Left colon (tissue), 2 donors: ENCODE data around the gene C1GALT1. TPM values are rescaled to one million over a fixed set of nuclear protein-coding genes. Genes with fewer than 3 reads are reported as not detected.

Experiments
- ATAC-seq: fragments of 200-7000 bp; cut with Tn5 transposase; one replicate; pipeline ENCODE4 v1.9.1; 2020; ENCODE audit warnings: mild to moderate bottlenecking, moderate library complexity
- DNase-seq, 2 donors: peaks; one replicate each; pipeline ENCODE4 v3.0.0-alpha.2; 2020
- intact Hi-C, 2 donors: fragments of 100-400 bp; cut with DNase I in 1 of 2; cut with micrococcal nuclease in 1 of 2; formaldehyde crosslinking; loops; one replicate each; pipeline versions ENCODE4 v1.11.2 to v1.14.0; 2022; cut with DNase I, micrococcal nuclease
- total RNA-seq, 2 donors: library from RNA; stranded (reverse); fragmentation: NEBNext Ultra II Directional; extraction: Animal tissue kit (Norgen Biotek cat#: 25700); gene quantifications; one replicate each; pipeline ENCODE4 v1.2.1, GENCODE V29; 2021
- donor health status: DM: no; HTN: no; CAD: no.
- donor health status: DM: yes; HTN: yes; CAD: no.

Gene C1GALT1
- total RNA-seq, 2 donors from 2014 or later = 30.6 to 35.8 TPM

DNA sequence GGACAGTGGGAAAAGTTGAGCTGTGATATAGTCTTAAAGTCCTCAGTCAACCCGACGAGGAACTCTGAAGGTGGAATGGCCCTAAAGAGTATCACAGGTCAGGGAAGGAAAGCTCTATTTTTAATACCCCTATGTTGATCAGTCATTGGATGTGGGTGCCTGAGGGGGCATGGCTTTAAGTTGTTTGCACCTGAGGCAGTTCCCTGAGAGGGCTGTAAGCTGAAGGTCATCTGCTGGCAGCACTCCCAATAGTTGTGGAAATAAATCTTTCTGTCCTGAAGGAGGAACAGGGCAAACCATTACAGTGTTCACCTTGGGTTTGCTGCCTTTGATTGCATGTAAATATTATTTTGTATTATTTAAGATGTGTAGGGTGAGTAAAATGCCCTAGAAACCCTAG lies 17.8 kb upstream of the C1GALT1 start:
- DNase-seq (peak in 1 of 2 donors; percentile 14), ATAC-seq (peak; percentile 68)
- intact Hi-C loops = no loop called here

DNA sequence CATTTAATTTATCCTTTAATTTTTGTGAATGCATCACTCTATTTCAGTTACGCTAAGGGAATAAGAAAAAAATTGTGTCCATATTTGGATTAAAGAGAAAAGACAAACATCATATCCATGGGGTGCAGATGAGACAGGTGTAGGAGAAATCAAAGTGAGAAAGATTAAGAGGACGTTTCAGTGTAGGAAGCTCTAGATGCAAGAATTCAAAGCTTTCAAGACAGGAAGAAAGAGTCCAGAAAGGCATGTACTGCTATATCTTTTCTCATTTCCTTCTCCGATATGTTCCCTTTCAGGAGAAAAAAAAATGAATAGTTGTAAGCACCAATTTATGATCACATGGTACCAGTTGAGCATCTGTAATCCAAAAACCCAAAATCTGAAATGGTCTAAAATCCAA lies 17.0 kb upstream of the C1GALT1 start:
- no peak for ATAC-seq
- intact Hi-C loops = no loop called here
- DNase-seq = no peak

DNA sequence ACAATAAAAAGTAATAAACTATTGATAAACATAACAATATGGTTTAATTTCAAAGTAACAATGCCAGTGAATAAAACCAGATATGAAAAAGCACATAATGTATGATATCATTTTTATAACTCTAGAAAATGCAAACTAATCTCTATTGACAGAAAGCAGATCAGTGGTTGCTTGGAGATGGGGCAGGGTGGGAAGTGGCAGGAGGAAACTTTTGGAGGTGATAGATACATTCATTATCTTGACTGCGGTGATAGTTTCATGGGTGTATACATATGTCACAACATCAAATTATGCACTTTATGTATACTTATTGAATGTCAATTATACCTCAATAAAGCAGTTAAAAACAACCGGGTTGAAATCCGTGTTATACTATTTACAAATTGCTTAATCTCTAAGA lies 16.0 kb upstream of the C1GALT1 start:
- intact Hi-C loops = no loop called here
- no peak for DNase-seq
- ATAC-seq = peak; percentile 37

DNA sequence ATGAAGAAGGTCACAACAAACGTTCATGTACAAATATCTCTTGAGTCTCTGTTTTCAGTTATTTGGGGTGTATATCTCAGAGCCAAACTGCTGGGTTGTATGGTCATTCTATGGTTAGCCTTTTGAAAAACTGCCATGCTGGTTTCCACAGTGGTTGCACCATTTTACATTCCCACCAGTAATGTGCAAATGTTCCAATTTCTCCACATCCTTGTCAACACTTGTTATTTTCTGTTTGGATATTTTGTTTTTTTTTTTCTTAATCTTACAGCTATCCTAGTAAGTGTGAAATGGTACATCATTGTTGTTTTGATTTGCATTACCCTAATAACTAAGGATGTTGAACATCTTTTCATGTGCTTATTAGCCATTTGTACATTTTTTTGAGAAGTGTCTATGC lies 13.0 kb upstream of the C1GALT1 start:
- ATAC-seq (no peak), DNase-seq (no peak)
- intact Hi-C loops = no loop called here

DNA sequence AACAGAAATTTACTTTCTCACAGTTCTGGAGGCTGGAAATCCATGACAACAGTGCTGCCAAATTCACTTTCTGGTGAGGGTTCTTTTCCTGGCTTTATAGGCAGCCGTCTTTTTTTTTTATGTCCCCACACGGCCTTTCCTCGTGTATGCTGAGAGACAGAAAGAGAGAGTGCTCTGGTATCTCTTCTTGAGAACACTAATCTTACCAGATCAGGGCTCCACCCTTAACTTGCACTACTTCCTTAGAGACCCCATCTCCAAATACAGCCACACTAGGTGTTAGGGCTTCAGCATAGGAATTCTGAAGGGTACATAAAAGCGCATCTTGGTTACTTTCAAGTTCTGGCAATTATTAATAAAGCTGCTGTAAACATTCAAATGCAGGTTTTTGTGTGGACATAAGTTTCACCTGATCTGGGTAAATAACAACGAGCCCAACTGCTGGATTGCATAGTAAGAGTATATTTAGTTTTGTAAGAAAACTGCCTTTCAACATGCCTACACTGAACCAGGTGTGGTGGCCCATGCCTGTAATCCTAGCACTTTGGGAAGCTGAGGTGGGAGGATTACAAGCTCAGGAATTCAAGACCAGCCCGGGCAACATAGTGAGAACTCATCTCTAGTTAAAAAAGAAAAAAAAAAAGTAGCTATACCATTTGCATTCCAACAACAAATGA lies 8.2 kb upstream of the C1GALT1 start:
- DNase-seq (no peak), ATAC-seq (no peak)
- intact Hi-C loops = no loop called here

DNA sequence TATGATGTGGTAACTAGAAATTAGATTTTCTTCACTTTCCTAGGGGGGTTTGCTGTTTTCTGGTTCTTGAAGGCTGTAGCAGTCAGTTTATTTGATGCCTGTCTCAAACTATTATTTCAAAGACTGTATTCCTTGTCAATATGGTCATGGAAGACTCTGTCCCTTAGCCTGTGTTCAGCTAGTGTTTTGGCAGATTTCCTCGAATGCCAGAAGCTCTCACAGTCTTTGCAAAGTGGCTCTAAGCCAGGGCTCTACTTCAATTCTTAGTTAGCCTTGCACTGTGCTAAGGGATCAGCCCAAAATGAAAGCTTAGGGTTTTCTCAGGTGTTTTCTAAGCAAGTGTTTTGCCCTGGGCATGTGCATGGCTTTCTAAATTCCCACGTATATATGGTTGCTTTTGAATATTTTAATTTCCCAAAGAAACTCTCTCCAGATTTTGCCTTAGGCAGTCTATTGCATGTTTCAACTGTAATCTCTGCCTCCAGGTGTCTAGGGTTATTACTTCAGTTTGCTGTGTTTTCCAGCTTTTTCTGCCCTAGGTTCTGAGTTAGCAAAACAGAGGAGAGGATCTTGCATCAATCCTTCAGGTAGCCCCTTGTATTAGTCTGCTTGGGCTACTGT lies 7.2 kb upstream of the C1GALT1 start:
- DNase-seq (no peak), ATAC-seq (no peak)
- intact Hi-C loops = no loop called here

DNA sequence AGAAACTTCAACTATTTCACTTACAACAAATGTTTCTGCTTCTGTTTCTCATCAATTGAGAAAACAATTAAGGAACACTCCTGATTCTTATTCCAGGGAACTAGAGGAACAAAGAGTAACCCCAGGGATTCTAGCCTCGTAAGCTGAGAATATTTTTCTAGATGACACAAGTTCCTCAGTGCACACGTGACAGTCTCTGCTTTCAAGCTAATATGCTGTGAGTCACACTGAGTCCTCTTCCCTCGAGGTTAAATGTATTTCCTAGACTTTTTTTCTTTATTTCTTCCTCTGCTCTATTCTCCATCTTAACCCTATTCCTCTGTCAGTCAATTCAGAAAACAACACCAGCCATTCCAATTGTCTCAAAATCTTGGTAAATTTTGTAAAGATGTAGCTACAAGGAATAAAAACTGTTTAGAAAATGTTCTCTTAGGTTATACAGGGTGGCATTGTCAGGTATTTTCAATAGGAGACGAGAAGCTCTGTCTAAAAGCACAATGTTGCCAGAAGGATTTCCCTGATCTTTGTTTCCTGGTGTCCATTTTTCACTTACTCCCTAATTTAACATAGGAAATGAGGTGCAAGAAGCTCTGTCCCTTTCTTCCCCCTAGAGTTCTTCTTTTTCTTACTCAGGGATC lies 5.8 kb upstream of the C1GALT1 start:
- intact Hi-C loops = no loop called here
- no peak for DNase-seq
- peak; percentile 27 for ATAC-seq

DNA sequence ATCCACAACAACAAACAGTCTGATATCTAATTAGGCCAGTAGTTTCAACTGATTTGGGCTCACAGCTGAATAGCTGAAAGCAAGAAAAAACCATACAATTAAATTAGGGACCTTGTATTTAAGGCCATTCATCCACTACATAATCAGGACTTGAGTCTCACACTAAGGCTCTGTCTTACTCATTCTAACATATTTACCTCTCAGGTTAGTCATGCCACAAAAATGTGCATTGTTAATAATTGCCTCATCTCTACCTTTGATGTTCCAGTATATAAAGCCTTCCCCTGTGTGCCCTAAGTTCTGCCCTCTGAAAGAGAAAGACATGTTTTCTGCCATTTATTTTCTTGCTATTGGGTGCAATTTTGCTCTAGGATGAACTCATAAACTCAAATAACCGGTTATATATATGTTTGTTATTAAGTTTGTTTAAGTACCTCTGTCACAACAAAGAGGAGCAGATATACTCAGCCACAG lies 5.3 kb upstream of the C1GALT1 start:
- no peak for DNase-seq
- intact Hi-C loops = no loop called here
- ATAC-seq = no peak

DNA sequence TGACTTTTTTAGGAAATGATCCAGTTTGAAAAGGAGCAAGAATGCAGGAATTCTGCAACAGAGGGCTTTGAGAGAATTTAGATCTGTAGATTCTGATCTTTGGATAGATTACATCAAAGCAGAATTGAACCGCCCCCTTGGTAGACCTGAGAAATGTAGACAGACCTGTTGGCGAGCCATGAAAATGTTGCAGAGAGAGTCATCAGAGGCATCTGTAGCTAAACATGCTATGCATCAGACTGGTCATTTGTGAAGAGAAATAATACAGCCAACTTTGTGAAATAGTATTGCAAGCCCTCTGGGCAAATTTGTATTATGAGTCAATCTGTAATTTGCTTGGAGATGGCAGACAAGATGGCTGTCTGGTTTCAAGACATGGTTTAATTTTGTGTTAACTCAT lies 4.3 kb upstream of the C1GALT1 start:
- no peak for ATAC-seq
- no peak for DNase-seq
- intact Hi-C loops = no loop called here

DNA sequence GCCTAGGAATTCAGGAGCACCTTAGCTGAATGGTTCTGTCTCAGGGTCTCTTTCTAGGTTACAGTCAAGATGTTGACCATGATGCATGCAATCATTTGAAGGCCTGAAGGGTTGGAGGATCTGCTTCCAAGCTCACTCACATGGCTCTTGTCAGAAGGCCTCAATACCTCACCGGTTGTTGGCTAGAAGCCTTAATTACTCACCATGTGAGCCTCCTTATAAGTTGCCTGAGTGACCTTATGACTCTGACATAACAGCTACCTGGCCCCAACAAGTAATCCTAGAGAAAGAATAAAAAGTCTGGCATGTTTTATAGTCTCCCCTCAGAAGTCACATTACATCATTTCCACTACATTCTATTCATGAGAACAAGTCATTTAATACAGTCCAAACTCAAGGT lies 3.4 kb upstream of the C1GALT1 start:
- intact Hi-C loops = no loop called here
- ATAC-seq (no peak), DNase-seq (no peak)

DNA sequence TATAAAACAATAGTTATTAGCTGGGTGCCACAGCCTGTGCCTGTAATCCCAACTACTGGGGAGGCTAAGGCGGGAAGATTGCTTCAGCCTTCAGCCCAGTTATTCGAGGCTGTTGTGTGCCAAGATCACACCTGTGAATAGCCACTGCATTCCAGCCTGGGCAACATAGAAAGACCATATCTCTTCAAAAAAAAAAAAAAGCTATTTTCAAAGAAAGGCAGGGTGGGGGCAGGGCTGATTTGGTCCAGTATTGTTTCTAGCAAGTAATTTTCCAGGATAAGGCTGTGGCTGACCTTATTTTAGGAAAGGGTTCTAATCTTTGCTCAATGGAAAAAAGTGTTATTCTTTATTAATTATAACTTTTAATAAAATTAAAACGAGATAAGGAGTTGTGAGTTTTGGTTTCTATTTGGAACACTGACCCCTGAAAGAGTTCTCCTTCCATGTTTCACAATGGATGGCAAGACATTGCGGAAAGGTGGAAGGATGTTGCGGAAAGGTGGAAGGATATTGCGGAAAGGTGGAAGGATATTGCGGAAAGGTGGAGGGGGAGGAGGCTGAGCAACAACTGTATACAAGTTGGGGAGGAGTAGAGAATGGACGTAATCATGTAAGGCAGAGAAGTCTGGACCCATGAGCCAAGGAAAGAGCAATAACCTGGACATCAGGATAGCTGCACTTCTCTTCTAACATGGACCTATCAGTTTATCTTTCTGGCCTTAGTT lies 1.5 kb upstream of the C1GALT1 start:
- ATAC-seq (no peak), DNase-seq (peak in 1 of 2 donors; percentile 14)
- intact Hi-C loops = no loop called here

DNA sequence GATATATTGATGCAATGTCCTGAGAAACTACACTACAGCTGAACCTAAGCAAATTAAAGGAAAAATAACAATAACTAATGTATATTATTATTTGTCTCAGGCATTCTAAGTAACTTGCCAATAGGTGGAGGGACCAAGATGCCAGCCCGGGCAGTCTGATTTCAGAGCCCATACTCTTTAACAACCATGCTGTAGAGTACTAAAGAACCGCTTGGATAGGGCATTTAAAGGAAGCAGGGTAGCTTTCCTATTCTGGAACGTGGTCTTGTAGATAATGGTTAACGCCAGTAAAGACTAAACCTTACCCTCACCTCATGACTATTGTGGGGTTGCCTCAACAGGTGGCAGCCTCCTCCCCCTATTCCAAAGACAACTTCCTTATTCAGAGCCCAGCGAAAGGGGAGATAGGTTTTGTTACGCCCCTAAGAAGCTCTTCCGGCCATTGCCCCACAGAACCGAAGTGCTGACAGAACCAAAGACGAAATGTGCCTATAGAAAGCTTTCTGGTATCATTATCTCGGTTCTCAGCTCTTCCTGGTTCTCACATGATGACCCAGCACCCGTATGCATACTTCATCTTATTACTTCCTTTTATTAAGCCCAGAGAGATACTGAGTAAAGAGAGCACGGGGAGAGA lies 707 bp upstream of the C1GALT1 start:
- intact Hi-C loops = no loop called here
- DNase-seq (peak; percentile 56 to 78), ATAC-seq (peak; percentile 58)

DNA sequence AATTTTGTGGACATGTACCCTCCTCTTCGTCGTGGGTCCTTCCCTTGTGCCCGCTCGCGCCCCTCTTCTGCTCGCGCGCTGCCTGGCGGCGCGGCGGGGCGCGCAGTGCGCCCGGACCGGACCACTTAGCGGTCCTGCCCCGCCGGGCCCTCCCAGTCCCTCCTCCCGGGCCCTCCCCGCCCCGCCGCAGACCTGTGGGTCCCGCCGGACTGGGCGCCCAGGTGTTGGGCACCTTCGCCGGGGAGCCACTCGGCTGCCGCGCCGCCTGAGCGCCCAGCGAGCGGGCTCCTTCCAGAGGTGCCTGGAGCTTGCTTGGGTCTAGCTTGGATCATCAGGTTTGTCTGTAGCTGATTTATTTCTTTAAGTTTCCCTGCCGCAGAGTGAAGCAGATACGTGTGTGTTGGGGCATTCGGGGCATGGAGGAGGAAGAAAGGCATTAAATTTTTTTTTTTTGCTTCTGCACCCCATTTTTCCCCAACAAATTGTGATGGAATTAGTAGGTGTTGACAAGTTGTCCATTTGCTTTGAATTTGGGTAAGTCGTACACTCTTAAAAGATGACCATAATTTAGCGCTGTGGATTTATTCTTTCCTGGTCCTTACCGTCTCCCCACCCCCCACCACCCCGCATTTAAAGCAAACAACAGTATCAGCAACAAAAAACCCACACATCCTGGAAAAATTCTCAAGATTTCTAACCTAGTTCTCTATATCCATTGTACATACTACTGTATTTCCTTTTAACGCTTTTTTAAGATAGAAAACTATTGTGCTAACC lies 905 bp downstream of the C1GALT1 start:
- DNase-seq = peak; percentile 70 to 75
- peak; percentile 65 for ATAC-seq
- intact Hi-C loops = no loop called here

DNA sequence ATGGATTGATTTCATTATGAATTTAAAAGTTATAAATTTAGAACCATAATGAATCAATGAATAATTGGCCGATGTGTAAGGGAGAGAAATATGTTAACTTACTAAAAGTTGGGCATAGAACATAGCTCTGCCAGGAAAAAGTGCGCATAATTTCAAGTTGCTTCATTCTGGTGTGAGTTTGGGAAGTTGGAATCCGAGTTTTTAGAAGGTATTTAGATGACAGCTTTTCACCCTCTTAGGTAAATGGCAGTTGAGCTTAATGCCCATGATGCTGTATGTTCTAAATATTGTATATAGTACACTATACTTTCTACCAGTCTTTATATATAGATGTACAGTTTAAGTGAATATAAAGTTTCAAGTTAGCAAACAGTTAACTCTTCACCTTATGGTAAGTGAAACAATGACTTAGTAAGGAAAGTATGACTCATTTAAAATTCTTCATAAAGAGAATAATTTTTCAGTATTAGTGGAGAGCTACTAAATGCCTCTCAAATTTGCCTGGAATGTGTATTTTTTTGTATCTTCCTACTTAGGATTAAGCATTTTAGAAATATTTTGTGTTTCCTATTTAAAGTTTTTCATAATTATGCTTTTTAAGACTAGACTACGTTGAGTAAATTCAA lies 1.6 kb downstream of the C1GALT1 start:
- DNase-seq (no peak), ATAC-seq (no peak)
- intact Hi-C loops = no loop called here

DNA sequence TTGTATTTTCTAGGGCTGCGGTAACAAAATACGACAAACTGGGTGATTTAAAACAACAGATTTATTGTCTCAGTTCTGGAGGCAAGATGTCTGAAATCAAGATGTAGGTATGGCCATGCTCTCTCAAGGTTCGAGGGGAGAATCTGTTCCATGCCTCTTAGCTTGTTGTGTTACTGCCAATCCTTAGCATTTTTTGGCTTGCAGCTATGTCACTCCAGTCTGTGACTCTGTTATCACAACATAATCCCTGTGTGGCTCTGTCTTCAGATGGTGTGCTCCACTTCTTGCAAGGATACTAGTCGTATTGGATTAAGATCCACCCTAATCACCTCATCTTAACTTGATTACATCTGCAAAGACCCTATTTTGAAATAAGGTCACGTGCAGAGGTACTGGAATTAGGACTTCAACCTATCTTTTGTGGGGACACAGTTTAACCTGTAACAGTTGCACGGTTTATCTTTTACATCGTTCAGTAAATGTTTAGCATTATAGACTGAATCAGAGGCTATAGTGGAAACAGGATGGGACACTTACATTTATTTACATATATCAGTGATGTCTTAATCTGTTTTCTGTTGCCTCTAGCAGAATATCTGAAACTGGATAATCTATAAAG lies 3.1 kb downstream of the C1GALT1 start:
- DNase-seq (no peak), ATAC-seq (no peak)
- intact Hi-C loops = no loop called here

DNA sequence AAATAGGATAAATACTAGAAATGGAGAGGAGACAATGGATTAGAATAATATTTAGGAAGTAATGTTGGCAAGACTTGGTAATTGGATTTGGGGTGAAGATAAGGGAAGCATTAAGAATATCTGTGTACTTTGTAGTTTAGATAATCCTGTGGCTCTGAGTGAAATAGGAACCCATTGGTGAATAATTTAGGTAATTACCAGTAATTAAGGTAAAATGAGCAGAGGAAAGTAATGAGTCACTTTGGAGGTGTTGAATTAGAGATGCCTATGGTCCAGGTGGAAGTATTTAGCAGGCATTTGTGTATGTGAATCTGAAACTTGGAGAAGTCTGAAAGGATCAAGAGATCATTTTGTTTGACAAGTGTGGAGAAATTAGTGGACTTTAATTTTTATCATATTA lies 5.7 kb downstream of the C1GALT1 start:
- no peak for DNase-seq
- intact Hi-C loops = no loop called here
- no peak for ATAC-seq

DNA sequence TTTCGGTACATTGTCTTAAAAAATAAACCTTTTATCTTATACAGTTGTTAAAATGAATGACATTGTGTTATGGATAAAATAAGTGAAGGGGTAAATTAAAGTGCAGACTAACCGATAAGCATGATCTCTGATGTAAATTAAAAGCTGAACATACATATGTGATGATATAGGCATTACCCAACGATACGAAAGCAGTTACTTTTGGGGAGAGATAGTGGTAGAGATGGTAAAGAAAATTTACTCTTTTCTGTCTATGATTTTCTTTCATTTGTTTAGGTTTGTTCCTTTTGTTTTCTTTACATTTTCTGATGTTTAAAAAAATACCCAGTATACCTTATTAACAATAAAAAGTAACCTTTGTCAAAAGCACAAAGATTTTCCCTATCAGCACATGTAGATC lies 6.4 kb downstream of the C1GALT1 start:
- intact Hi-C loops = no loop called here
- DNase-seq = no peak
- no peak for ATAC-seq

DNA sequence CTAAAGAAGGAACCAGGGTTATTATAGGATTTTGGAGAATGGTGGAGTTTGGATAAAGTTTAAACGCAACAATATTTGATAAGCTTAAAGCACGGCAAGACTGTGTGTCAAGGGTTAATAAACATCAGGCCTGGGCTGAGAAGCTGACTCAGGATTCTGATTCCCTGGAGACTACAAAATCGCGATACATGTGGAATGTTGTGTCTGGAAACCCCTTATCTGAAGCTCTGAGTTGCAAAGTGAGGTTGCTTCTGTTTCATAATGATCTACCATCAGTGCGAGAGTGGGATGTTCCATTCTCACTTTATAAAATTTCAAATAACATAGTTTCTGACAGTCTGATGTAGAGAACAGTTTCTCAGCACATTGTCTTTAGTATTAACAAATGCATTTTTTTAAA lies 7.8 kb downstream of the C1GALT1 start:
- intact Hi-C loops = no loop called here
- no peak for DNase-seq
- ATAC-seq = no peak
